Epithelial cell of proximal tubule (primary cell): Measurements from ENCODE around the gene FNDC3A. TPM values are rescaled to one million over a fixed set of nuclear protein-coding genes. Genes with fewer than 3 reads are reported as not detected.
"Not testable (repeated sequence)": the region's sequence is repeated elsewhere in the genome, so short reads cannot be mapped to it uniquely, and the experiment has no call there.

ENCODE experiments used
- DNase-seq: peaks from one replicate; pipeline ENCODE4 v3.0.0-alpha.2; 2011; ENCODE audit warnings: low read depth
- H3K4me3 ChIP-seq: 2 replicates; pipeline ENCODE4 v1.5.1; 2011; ENCODE audit warnings: low read depth, mild to moderate bottlenecking, low read length
- total RNA-seq: library from RNA; depleted of rRNA; stranded (reverse); fragments of >200 nt; gene quantifications from 2 replicates; pipeline ENCODE4 v1.2.3, GENCODE V29; 2015
- TF ChIP-seq, protein P1 (sequence below): conservative IDR thresholded peaks from 2 replicates; pipeline ENCODE4 v1.5.1; 2012; ENCODE audit warnings: low read depth, mild to moderate bottlenecking, low read length

Gene FNDC3A
- total RNA-seq, 1 donor from 2014 or later: 27.2 TPM

DNA sequence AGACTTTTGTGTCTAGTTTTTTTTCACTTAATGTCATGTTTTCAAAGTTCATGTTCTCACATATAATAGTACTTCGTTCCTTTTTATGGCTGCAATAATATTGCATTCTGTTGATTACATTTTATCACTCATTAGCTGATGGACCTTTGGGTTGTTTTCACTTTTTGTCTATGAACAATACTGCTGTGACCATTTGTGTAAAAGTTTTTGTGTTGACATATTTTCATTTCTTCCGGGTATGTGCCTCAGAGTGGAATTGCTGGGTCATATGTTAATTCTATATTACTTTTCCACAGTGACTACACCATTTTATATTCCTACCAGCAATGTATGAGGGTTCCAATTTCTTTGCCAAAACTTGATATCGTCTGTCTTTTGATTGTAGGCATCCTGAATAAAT, 158.6 kb downstream of the FNDC3A start:
- H3K4me3 ChIP-seq: no peak overlapping the region
- no peak for DNase-seq
- TF ChIP-seq, protein P1, sequence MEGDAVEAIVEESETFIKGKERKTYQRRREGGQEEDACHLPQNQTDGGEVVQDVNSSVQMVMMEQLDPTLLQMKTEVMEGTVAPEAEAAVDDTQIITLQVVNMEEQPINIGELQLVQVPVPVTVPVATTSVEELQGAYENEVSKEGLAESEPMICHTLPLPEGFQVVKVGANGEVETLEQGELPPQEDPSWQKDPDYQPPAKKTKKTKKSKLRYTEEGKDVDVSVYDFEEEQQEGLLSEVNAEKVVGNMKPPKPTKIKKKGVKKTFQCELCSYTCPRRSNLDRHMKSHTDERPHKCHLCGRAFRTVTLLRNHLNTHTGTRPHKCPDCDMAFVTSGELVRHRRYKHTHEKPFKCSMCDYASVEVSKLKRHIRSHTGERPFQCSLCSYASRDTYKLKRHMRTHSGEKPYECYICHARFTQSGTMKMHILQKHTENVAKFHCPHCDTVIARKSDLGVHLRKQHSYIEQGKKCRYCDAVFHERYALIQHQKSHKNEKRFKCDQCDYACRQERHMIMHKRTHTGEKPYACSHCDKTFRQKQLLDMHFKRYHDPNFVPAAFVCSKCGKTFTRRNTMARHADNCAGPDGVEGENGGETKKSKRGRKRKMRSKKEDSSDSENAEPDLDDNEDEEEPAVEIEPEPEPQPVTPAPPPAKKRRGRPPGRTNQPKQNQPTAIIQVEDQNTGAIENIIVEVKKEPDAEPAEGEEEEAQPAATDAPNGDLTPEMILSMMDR: no peak

DNA sequence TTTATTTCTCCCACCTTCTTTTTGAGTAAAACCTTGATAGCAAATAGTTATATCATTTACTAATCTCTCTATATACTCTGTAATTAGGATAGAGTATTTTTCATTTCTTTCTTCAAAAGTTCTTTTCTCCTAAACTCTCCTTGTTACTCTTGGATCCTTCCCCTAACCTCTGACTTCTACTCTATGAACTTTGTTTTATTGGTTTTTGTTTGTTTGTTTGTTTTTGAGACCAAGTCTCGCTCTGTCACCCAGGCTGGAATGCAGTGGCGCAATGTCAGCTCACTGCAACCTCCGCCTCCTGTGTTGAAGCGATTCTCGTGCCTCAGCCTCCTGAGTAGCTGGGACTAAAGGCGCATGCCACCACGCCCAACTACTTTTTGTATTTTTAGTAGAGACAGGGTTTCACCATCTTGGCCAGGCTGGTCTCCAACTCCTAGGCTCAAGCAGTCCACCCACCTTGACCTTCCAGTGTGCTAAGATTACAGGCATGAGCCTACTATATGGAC, 161.5 kb downstream of the FNDC3A start:
- not testable (repeated sequence) for H3K4me3 ChIP-seq, DNase-seq

GRCh38 chr13:49140910-49141611, 165.3 kb downstream of the FNDC3A start:
- no peak for DNase-seq
- no peak overlapping the region for H3K4me3 ChIP-seq
- TF ChIP-seq, protein P1: no peak

DNA sequence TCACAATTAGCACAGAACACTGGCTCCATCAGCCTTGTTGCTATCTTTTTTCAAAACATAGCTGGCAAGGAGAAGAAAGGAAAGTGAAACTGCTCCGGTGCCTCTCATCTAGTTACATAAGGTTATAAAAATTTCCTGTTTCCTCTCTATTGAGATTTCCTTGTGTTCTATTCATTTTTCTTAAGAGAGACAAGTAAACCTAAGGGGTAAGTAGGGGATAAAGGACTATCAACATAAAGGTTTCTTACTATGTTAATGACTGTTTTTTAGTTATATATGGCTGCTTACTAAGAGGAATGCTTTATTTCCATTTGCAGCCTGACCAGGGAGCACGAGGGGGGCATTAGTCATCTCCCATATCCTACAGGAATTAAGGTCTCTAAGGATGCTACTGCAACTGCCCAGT, 171.2 kb downstream of the FNDC3A start:
- H3K4me3 ChIP-seq: peak overlapping the region; percentile 33
- TF ChIP-seq, protein P1: no peak
- peak; percentile 50 for DNase-seq

DNA sequence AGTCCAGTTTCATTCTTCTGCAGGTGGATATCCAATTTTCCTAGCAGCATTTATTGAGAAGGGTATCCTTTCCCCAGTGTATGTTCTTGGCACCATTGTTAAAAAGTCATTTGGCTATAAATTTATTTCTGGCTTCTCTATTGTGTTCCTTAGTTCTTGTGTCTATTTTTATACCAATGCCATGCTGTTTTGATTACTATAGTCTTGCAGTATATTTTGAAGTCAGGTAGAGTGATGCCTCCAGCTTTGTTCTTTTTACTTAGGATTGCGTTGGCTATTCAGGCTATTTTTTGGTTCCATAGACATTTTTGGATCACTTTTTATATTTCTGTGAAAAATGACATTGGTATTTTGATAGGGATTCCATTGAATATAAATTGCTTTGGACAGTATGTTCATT, 172.7 kb downstream of the FNDC3A start:
- DNase-seq: no peak
- TF ChIP-seq, protein P1: no peak
- H3K4me3 ChIP-seq: no peak overlapping the region

- DNase-seq, H3K4me3 ChIP-seq: not testable (repeated sequence)
Measured at GRCh38 chr13:49157955-49158584, 182.4 kb downstream of the FNDC3A start.

- not testable (repeated sequence) for H3K4me3 ChIP-seq, DNase-seq
Measured at GRCh38 chr13:49163162-49163561, 187.4 kb downstream of the FNDC3A start.

- H3K4me3 ChIP-seq: no peak overlapping the region
- TF ChIP-seq, protein P1: no peak
- no peak for DNase-seq
Measured at GRCh38 chr13:49164712-49165111, 189.0 kb downstream of the FNDC3A start.
